HCT116 (cell line): ENCODE results near the gene LYSMD2. TPM values are rescaled to one million over a fixed set of nuclear protein-coding genes. Genes with fewer than 3 reads are reported as not detected.

Experiments
- ATAC-seq: fragments of 200-7000 bp; cut with Tn5 transposase; 2 replicates; pipeline ENCODE4 v1.9.1; 2020; ENCODE audit warnings: mild to moderate bottlenecking, moderate library complexity
- BruUV-seq: library from RNA; stranded (reverse); fragments of 400-500 nt; replicated peaks from 2 replicates; lab custom pipeline; 2021; lab: Mats Ljungman, UMichigan
- CTCF ChIA-PET: fragments of 300-600 bp; sonication (Branson Sonifier 250); formaldehyde crosslinking; loops from one replicate; lab custom pipeline; 2021; ENCODE audit warnings: antibody characterized with exemption; lab: Charles Lee
- POLR2A ChIA-PET: fragments of 300-600, 350-600 bp; sonication (Branson Sonifier 250); formaldehyde crosslinking; loops from one replicate; lab custom pipeline; 2021; ENCODE audit warnings: antibody characterized with exemption; lab: Charles Lee
- RAD21 ChIA-PET, 2 experiments: fragments of 300-600 bp; sonication (Branson Sonifier 250); formaldehyde crosslinking; loops; one replicate each; lab custom pipeline; 2023; ENCODE audit warnings: low total read pairs in 2 of 2; ENCODE audit not compliant: uncharacterized antibody in 2 of 2, unreplicated experiment in 2 of 2, low non-redundant PET in 1 of 2; lab: Charles Lee
- DNase-seq: peaks from one replicate; pipeline ENCODE4 v3.0.0-alpha.2; 2010; ENCODE audit warnings: low read depth, low spot score
- H2AFZ ChIP-seq: fragments of 200-600 bp; shearing (Covaris generic), sonication (generic); 2 replicates; pipeline ENCODE4 v1.6.1; 2017; ENCODE audit warnings: low read depth, mixed run types, mixed read lengths, antibody characterized with exemption, low read length; ENCODE audit not compliant: poor library complexity, severe bottlenecking
- H3K27ac ChIP-seq: 2 replicates; pipeline ENCODE4 v1.5.1; 2012; ENCODE audit warnings: low read depth, low read length
- H3K27me3 ChIP-seq: fragments of 200-600 bp; sonication (generic); 2 replicates; pipeline ENCODE4 v1.6.1; 2016; ENCODE audit warnings: mixed run types, low read length, mixed read lengths; ENCODE audit not compliant: insufficient read depth
- H3K36me3 ChIP-seq, 2 experiments: fragments of 200-500 bp in 1 of 2; fragments of 200-600 bp in 1 of 2; sonication (Bioruptor generic) in 1 of 2; sonication (generic) in 1 of 2; 2 replicates each; pipeline versions ENCODE4 v1.5.1 to v1.6.1; 2014 to 2016; ENCODE audit warnings: low read length in 2 of 2, inconsistent platforms in 1 of 2, mixed read lengths in 1 of 2, mixed run types in 1 of 2; ENCODE audit not compliant: insufficient read depth in 2 of 2, control insufficient read depth in 1 of 2
- H3K4me1 ChIP-seq, 2 experiments: fragments of 200-600 bp in 1 of 2; sonication (generic) in 1 of 2; 2 replicates each; pipeline versions ENCODE4 v1.5.1 to v1.6.1; 2012 to 2017; ENCODE audit warnings: low read length in 2 of 2, inconsistent platforms in 1 of 2, mild to moderate bottlenecking in 1 of 2, mixed read lengths in 1 of 2, mixed run types in 1 of 2, moderate library complexity in 1 of 2; ENCODE audit not compliant: insufficient read depth in 2 of 2, control insufficient read depth in 1 of 2
- H3K4me2 ChIP-seq: fragments of 200-600 bp; sonication (generic); 2 replicates; pipeline ENCODE4 v1.6.1; 2017; ENCODE audit warnings: mixed run types, low read length, mixed read lengths
- H3K4me3 ChIP-seq, 2 experiments: fragments of 200-600 bp in 1 of 2; sonication (generic) in 1 of 2; replicated peaks in 1 of 2; 2 replicates each; pipeline ENCODE4 v1.5.1; 2011 to 2016; ENCODE audit warnings: low read length in 2 of 2, control low read depth in 1 of 2, low read depth in 1 of 2, mild to moderate bottlenecking in 1 of 2, mixed read lengths in 1 of 2, mixed run types in 1 of 2
- H3K79me2 ChIP-seq: fragments of 200-600 bp; sonication (generic); 2 replicates; pipeline ENCODE4 v1.6.1; 2017; ENCODE audit warnings: mild to moderate bottlenecking, mixed run types, low read length, moderate library complexity, mixed read lengths; ENCODE audit not compliant: insufficient read depth
- H3K9ac ChIP-seq: fragments of 200-600 bp; sonication (generic); 2 replicates; pipeline ENCODE4 v1.6.1; 2016; ENCODE audit warnings: low read length, mixed read lengths
- H3K9me2 ChIP-seq: fragments of 200-600 bp; sonication (generic), shearing (Covaris generic); 2 replicates; pipeline ENCODE4 v1.6.1; 2017; ENCODE audit warnings: mixed run types, mild to moderate bottlenecking, moderate library complexity; ENCODE audit not compliant: insufficient read depth
- H3K9me3 ChIP-seq, 2 experiments: fragments of 200-500 bp in 1 of 2; fragments of 200-600 bp in 1 of 2; sonication (Bioruptor generic) in 1 of 2; sonication (generic) in 1 of 2; 2 replicates each; pipeline ENCODE4 v1.6.1; 2014 to 2017; ENCODE audit warnings: low read length in 2 of 2, mixed read lengths in 2 of 2, inconsistent platforms in 1 of 2, low read depth in 1 of 2, mild to moderate bottlenecking in 1 of 2, mixed run types in 1 of 2, moderate library complexity in 1 of 2; ENCODE audit not compliant: control insufficient read depth in 1 of 2, insufficient read depth in 1 of 2
- H4K20me1 ChIP-seq: fragments of 200-600 bp; sonication (generic), shearing (Covaris generic); 2 replicates; pipeline ENCODE4 v1.6.1; 2017; ENCODE audit warnings: mixed run types, mild to moderate bottlenecking, moderate library complexity; ENCODE audit not compliant: insufficient read depth
- CBX3 ChIP-seq: IDR thresholded peaks from 2 replicates; pipeline ENCODE4 v1.6.1; 2012; ENCODE audit warnings: low read depth
- ELF1 ChIP-seq: IDR thresholded peaks from 2 replicates; pipeline ENCODE4 v1.6.1; 2012; ENCODE audit warnings: low read depth, borderline replicate concordance
- EZH2 ChIP-seq: fragments of 200-600 bp; sonication (generic); IDR thresholded peaks from 2 replicates; pipeline ENCODE4 v1.6.1; 2017; ENCODE audit warnings: antibody characterized with exemption, mixed run types
- EZH2phosphoT487 ChIP-seq: fragments of 200-600 bp; IDR thresholded peaks from 2 replicates; pipeline ENCODE4 v1.6.1; 2018; ENCODE audit warnings: antibody characterized with exemption, borderline replicate concordance
- FOSL1 ChIP-seq: IDR thresholded peaks from 2 replicates; pipeline ENCODE4 v1.6.1; 2012; ENCODE audit warnings: low read depth
- JUND ChIP-seq: IDR thresholded peaks from 2 replicates; pipeline ENCODE4 v1.6.1; 2012
- MAX ChIP-seq: IDR thresholded peaks from 2 replicates; pipeline ENCODE4 v1.6.1; 2012
- POLR2A ChIP-seq: IDR thresholded peaks from 2 replicates; pipeline ENCODE4 v1.7.0; 2011; ENCODE audit warnings: borderline replicate concordance; ENCODE audit not compliant: insufficient read depth, insufficient read length; ENCODE audit errors: extremely low read depth
- POLR2AphosphoS5 ChIP-seq: IDR thresholded peaks from 2 replicates; pipeline ENCODE4 v1.6.1; 2011; ENCODE audit warnings: mild to moderate bottlenecking, low read depth, low read length, moderate library complexity
- RAD21 ChIP-seq: IDR thresholded peaks from 2 replicates; pipeline ENCODE4 v1.6.1; 2012; ENCODE audit warnings: low read depth, mild to moderate bottlenecking
- TCF7L2 ChIP-seq: IDR thresholded peaks from 2 replicates; pipeline ENCODE4 v1.7.0; 2011; ENCODE audit warnings: borderline replicate concordance, inconsistent platforms; ENCODE audit not compliant: insufficient read depth, insufficient read length; ENCODE audit errors: extremely low read depth
- YY1 ChIP-seq: IDR thresholded peaks from 2 replicates; pipeline ENCODE4 v1.6.1; 2011; ENCODE audit warnings: low read length, low read depth, moderate library complexity, mild to moderate bottlenecking; ENCODE audit not compliant: insufficient replicate concordance; ENCODE audit errors: extremely low read depth
- ZBTB33 ChIP-seq: IDR thresholded peaks from 2 replicates; pipeline ENCODE4 v1.6.1; 2011; ENCODE audit warnings: mild to moderate bottlenecking, low read length, moderate library complexity; ENCODE audit not compliant: insufficient replicate concordance; ENCODE audit errors: extremely low read depth
- ZNF274 ChIP-seq: fragments of 200-500 bp; sonication (Bioruptor generic); IDR thresholded peaks from 2 replicates; pipeline ENCODE4 v1.6.1; 2014; ENCODE audit warnings: mild to moderate bottlenecking, low read depth, low read length, inconsistent platforms
- intact Hi-C: fragments of 100-400 bp; cut with micrococcal nuclease; formaldehyde crosslinking; loops from 2 replicates; pipeline ENCODE4 v1.10.0; 2022
- total RNA-seq: library from RNA; stranded (reverse); gene quantifications from one replicate; pipeline ENCODE4 v1.2.1, GENCODE V29; 2021; ENCODE audit not compliant: unreplicated experiment
- TF ChIP-seq, protein P1 (sequence below), 3 experiments: fragments of 200-600 bp in 1 of 3; sonication (generic) in 1 of 3; IDR thresholded peaks in 2 of 3; conservative IDR thresholded peaks in 1 of 3; 2 replicates each; pipeline ENCODE4 v1.5.1; 2012 to 2017; ENCODE audit warnings: low read depth in 2 of 3, low read length in 2 of 3, antibody characterized with exemption in 1 of 3, borderline replicate concordance in 1 of 3, control low read depth in 1 of 3, mild to moderate bottlenecking in 1 of 3, mixed read lengths in 1 of 3, mixed run types in 1 of 3, moderate library complexity in 1 of 3; ENCODE audit not compliant: insufficient read depth in 1 of 3
- TF ChIP-seq, protein P2 (sequence below): IDR thresholded peaks from 2 replicates; pipeline ENCODE4 v1.6.1; 2012; ENCODE audit warnings: low read depth

The LYSMD2 gene
- total RNA-seq, 1 experiment from 2014 or later, result 10.8 TPM

GRCh38 chr15:51770902-51771301 lies 33.4 kb upstream of the LYSMD2 start:
- intact Hi-C loops, result loop anchor here (10.0 kb wide), 1 partner anchor 236 kb away; no protein-coding TSS in a partner anchor
- H3K36me3 ChIP-seq, result no peaks in the 10 kb centered on the region
- H3K9me3 ChIP-seq, result no peaks in the 10 kb centered on the region
- H3K79me2 ChIP-seq, result no peaks in the 10 kb centered on the region
- H4K20me1 ChIP-seq, result no peaks in the 10 kb centered on the region
- ChIA-PET POLR2A (no interaction called here), CTCF (no interaction called here), RAD21 (no interaction called here)
- DNase-seq, result no peak
- no peak overlapping the region for H3K9ac ChIP-seq
- H3K4me1 ChIP-seq, result no peaks in the 10 kb centered on the region
- H3K27me3 ChIP-seq, result no peaks in the 10 kb centered on the region
- H3K4me2 ChIP-seq, result no peak overlapping the region
- TF ChIP-seq, protein P1, sequence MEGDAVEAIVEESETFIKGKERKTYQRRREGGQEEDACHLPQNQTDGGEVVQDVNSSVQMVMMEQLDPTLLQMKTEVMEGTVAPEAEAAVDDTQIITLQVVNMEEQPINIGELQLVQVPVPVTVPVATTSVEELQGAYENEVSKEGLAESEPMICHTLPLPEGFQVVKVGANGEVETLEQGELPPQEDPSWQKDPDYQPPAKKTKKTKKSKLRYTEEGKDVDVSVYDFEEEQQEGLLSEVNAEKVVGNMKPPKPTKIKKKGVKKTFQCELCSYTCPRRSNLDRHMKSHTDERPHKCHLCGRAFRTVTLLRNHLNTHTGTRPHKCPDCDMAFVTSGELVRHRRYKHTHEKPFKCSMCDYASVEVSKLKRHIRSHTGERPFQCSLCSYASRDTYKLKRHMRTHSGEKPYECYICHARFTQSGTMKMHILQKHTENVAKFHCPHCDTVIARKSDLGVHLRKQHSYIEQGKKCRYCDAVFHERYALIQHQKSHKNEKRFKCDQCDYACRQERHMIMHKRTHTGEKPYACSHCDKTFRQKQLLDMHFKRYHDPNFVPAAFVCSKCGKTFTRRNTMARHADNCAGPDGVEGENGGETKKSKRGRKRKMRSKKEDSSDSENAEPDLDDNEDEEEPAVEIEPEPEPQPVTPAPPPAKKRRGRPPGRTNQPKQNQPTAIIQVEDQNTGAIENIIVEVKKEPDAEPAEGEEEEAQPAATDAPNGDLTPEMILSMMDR (IDR thresholded peaks at IDR 0.05 in 2 of 3, conservative IDR thresholded peaks at IDR 0.05 in 1 of 3; ENCODE audit: borderline replicate concordance in 1 of 3, insufficient read depth in 1 of 3, low read depth in 2 of 3, low read length in 2 of 3), result no peak
- TF ChIP-seq, protein P2, sequence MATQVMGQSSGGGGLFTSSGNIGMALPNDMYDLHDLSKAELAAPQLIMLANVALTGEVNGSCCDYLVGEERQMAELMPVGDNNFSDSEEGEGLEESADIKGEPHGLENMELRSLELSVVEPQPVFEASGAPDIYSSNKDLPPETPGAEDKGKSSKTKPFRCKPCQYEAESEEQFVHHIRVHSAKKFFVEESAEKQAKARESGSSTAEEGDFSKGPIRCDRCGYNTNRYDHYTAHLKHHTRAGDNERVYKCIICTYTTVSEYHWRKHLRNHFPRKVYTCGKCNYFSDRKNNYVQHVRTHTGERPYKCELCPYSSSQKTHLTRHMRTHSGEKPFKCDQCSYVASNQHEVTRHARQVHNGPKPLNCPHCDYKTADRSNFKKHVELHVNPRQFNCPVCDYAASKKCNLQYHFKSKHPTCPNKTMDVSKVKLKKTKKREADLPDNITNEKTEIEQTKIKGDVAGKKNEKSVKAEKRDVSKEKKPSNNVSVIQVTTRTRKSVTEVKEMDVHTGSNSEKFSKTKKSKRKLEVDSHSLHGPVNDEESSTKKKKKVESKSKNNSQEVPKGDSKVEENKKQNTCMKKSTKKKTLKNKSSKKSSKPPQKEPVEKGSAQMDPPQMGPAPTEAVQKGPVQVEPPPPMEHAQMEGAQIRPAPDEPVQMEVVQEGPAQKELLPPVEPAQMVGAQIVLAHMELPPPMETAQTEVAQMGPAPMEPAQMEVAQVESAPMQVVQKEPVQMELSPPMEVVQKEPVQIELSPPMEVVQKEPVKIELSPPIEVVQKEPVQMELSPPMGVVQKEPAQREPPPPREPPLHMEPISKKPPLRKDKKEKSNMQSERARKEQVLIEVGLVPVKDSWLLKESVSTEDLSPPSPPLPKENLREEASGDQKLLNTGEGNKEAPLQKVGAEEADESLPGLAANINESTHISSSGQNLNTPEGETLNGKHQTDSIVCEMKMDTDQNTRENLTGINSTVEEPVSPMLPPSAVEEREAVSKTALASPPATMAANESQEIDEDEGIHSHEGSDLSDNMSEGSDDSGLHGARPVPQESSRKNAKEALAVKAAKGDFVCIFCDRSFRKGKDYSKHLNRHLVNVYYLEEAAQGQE, result no peak
- TF ChIP-seq POLR2AphosphoS5 (no peak), FOSL1 (no peak), MAX (no peak), ZNF274 (no peak), POLR2A (no peak), EZH2phosphoT487 (no peak), EZH2 (no peak), JUND (no peak), TCF7L2 (no peak), RAD21 (no peak), CBX3 (no peak), ELF1 (no peak), YY1 (no peak), ZBTB33 (no peak)
- ATAC-seq, result no peak
- no peak overlapping the region for H2AFZ ChIP-seq
- no peaks in the 10 kb centered on the region for H3K9me2 ChIP-seq
- H3K27ac ChIP-seq, result no peak overlapping the region
- no TSS peak for BruUV-seq
- H3K4me3 ChIP-seq, result no peak overlapping the region
